GM18873 (cell line): ENCODE results near the gene ZFYVE21.

ENCODE experiments used
- ATAC-seq: cut with Tn5 transposase; IDR thresholded peaks from one replicate; pipeline ENCODE4 v1.9.1; 2021; ENCODE audit warnings: mild to moderate bottlenecking, moderate library complexity, moderate number of reproducible peaks; ENCODE audit not compliant: unreplicated experiment, low FRiP score

Gene ZFYVE21

GRCh38 chr14:103715052-103716000 lies at the start of gene ZFYVE21, which contains the start of gene XRCC3:
Gene ZFYVE21, plus strand, starts transcription at chr14:103715810. Its CDS starts 32 bp downstream, at chr14:103715842.
Gene XRCC3, minus strand, starts transcription at chr14:103715451. Its CDS starts 4,364 bp downstream, at chr14:103711087.
- ATAC-seq: peak; percentile 96

- no peak for ATAC-seq
Measured at GRCh38 chr14:103667671-103668070, 47.9 kb upstream of the ZFYVE21 start.

- ATAC-seq: no peak
Measured at GRCh38 chr14:103668117-103668516, 47.5 kb upstream of the ZFYVE21 start.

GRCh38 chr14:103669370-103669769 lies 46.2 kb upstream of the ZFYVE21 start:
- no peak for ATAC-seq

GRCh38 chr14:103671911-103672310 lies 43.7 kb upstream of the ZFYVE21 start:
- no peak for ATAC-seq

GRCh38 chr14:103675957-103676356 lies 39.7 kb upstream of the ZFYVE21 start:
- ATAC-seq: no peak

- no peak for ATAC-seq
Measured at GRCh38 chr14:103676881-103677675, 38.5 kb upstream of the ZFYVE21 start.

- ATAC-seq: no peak
Measured at GRCh38 chr14:103679351-103679750, 36.3 kb upstream of the ZFYVE21 start.

GRCh38 chr14:103680491-103681231 lies 34.9 kb upstream of the ZFYVE21 start:
- no peak for ATAC-seq

- no peak for ATAC-seq
Measured at GRCh38 chr14:103683139-103683538, 32.5 kb upstream of the ZFYVE21 start.

GRCh38 chr14:103684471-103684870 lies 31.1 kb upstream of the ZFYVE21 start:
- no peak for ATAC-seq

- ATAC-seq: no peak
Measured at GRCh38 chr14:103684871-103685270, 30.7 kb upstream of the ZFYVE21 start.

GRCh38 chr14:103685276-103686211 lies 30.1 kb upstream of the ZFYVE21 start:
- ATAC-seq: no peak

- no peak for ATAC-seq
Measured at GRCh38 chr14:103686831-103687485, 28.7 kb upstream of the ZFYVE21 start.

- ATAC-seq: no peak
Measured at GRCh38 chr14:103687712-103688111, 27.9 kb upstream of the ZFYVE21 start.

- ATAC-seq: no peak
Measured at GRCh38 chr14:103688441-103688840, 27.2 kb upstream of the ZFYVE21 start.

GRCh38 chr14:103688906-103689902 lies 26.4 kb upstream of the ZFYVE21 start:
- ATAC-seq: no peak

- ATAC-seq: no peak
Measured at GRCh38 chr14:103690332-103690731, 25.3 kb upstream of the ZFYVE21 start.
